ENCODE measurements around the gene MAP1B.

DNA sequence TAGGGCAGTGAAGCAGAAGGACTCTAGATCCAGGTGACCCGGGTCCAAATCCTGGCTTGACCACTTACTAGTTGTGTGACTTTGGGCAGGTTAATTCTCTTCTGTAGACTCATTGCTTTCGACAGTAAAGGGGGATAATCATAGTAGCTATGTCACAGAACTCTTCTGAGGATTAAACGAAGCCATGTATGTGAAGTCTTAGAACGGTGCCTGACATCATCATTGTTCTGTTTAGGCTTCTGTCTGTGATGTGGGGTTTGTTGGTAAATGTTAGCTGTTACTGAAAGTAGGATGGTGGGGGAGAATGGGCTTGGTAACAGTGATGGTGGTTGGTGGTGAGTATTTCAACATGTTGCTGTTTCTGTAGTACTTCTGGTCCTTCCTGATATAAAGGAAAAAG lies 73.7 kb downstream of the MAP1B start:
- no peak for TF ChIP-seq CTCF (IDR thresholded peaks at IDR 0.05; ENCODE audit: borderline replicate concordance, extremely low read depth, low read length, poor library complexity, severe bottlenecking)
- no peak for TF ChIP-seq EZH2 (IDR thresholded peaks at IDR 0.05; ENCODE audit: borderline replicate concordance, low read depth, low read length, severe bottlenecking)
